Fibroblast of pulmonary artery (primary cell): ENCODE measurements around the gene ARHGAP5.

Experiments used
- DNase-seq: peaks from one replicate; pipeline ENCODE4 v3.0.0-alpha.2; 2010; ENCODE audit warnings: low read depth
- H3K4me3 ChIP-seq: replicated peaks from 2 replicates; pipeline ENCODE4 v1.5.1; 2011; ENCODE audit warnings: low read depth, mild to moderate bottlenecking, control low read depth, low read length, moderate library complexity
- CTCF ChIP-seq: IDR thresholded peaks from 2 replicates; pipeline ENCODE4 v1.5.1; 2011; ENCODE audit warnings: mild to moderate bottlenecking, control low read depth, low read length, inconsistent platforms; ENCODE audit errors: missing control alignments

ARHGAP5 gene

GRCh38 chr14:32087173-32087861 is 10.2 kb downstream of the ARHGAP5 start:
- no peak overlapping the region for H3K4me3 ChIP-seq
- DNase-seq: peak; percentile 53
- TF ChIP-seq CTCF: no peak

- no peak overlapping the region for H3K4me3 ChIP-seq
- DNase-seq: no peak
Measured at GRCh38 chr14:32087907-32088306, 10.8 kb downstream of the ARHGAP5 start.

GRCh38 chr14:32090686-32091085 is 13.6 kb downstream of the ARHGAP5 start:
- no peak for DNase-seq
- no peak overlapping the region for H3K4me3 ChIP-seq
- no peak for TF ChIP-seq CTCF

More at GRCh38 chr14:32087907-32088306, 10.8 kb downstream of the ARHGAP5 start:
- no peak for TF ChIP-seq CTCF

- DNase-seq: no peak
- no peak for TF ChIP-seq CTCF
- H3K4me3 ChIP-seq: no peak overlapping the region
Measured at GRCh38 chr14:32099473-32099872, 22.4 kb downstream of the ARHGAP5 start.

GRCh38 chr14:32100175-32100574 is 23.1 kb downstream of the ARHGAP5 start:
- no peak overlapping the region for H3K4me3 ChIP-seq
- no peak for DNase-seq
- no peak for TF ChIP-seq CTCF

GRCh38 chr14:32102152-32102787 is 25.2 kb downstream of the ARHGAP5 start:
- no peak overlapping the region for H3K4me3 ChIP-seq
- no peak for TF ChIP-seq CTCF
- no peak for DNase-seq

- no peak for DNase-seq
- no peak overlapping the region for H3K4me3 ChIP-seq
- TF ChIP-seq CTCF: no peak
Measured at GRCh38 chr14:32102968-32103367, 25.9 kb downstream of the ARHGAP5 start.
